ENCODE results near the gene ANKRD63.

- TF ChIP-seq CTCF (IDR thresholded peaks at IDR 0.05; ENCODE audit: borderline replicate concordance, extremely low read depth, low read length, poor library complexity, severe bottlenecking) (no peak), EZH2 (IDR thresholded peaks at IDR 0.05; ENCODE audit: borderline replicate concordance, low read depth, low read length, severe bottlenecking) (no peak)
These were observed 9.4 kb upstream of the ANKRD63 start for GRCh38 chr15:40292246-40292645.
